ENCODE data around the gene MYO7A. TPM values are rescaled to one million over a fixed set of nuclear protein-coding genes. Genes with fewer than 3 reads are reported as not detected.

MYO7A gene
- total RNA-seq, 1 experiment from 2014 or later, result 3.5 TPM

GRCh38 chr11:77110836-77111235 lies 17.2 kb upstream of the MYO7A start:
- Histone ChIP-seq H3K36me3 (ENCODE audit: low read depth) (no peaks in the 10 kb centered on the region), H3K27me3 (ENCODE audit: insufficient read depth, low read depth) (no peaks in the 10 kb centered on the region), H3K4me2 (no peak overlapping the region), H3K4me1 (replicated peaks; ENCODE audit: insufficient read depth) (peaks cover 27% of the 10 kb centered on the region), H3K9me2 (ENCODE audit: insufficient read depth) (no peaks in the 10 kb centered on the region), H3F3A (ENCODE audit: insufficient read depth, low read depth) (no peaks in the 10 kb centered on the region), H3K79me2 (ENCODE audit: low read depth) (no peaks in the 10 kb centered on the region), H2AFZ (no peak overlapping the region), H3K4me3 (no peak overlapping the region), H3K27ac (no peak overlapping the region), H3K9me3 (ENCODE audit: insufficient read depth, low read depth) (no peaks in the 10 kb centered on the region), H4K20me1 (ENCODE audit: insufficient read depth) (no peaks in the 10 kb centered on the region)
- no TSS peak for BruUV-seq (replicated peaks)
- TF ChIP-seq, protein P1, sequence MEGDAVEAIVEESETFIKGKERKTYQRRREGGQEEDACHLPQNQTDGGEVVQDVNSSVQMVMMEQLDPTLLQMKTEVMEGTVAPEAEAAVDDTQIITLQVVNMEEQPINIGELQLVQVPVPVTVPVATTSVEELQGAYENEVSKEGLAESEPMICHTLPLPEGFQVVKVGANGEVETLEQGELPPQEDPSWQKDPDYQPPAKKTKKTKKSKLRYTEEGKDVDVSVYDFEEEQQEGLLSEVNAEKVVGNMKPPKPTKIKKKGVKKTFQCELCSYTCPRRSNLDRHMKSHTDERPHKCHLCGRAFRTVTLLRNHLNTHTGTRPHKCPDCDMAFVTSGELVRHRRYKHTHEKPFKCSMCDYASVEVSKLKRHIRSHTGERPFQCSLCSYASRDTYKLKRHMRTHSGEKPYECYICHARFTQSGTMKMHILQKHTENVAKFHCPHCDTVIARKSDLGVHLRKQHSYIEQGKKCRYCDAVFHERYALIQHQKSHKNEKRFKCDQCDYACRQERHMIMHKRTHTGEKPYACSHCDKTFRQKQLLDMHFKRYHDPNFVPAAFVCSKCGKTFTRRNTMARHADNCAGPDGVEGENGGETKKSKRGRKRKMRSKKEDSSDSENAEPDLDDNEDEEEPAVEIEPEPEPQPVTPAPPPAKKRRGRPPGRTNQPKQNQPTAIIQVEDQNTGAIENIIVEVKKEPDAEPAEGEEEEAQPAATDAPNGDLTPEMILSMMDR (conservative IDR thresholded peaks at IDR 0.05), result no peak
- no peak for TF ChIP-seq EZH2 (IDR thresholded peaks at IDR 0.05; ENCODE audit: low read depth)
- intact Hi-C loops (cut with micrococcal nuclease; ENCODE audit: unreplicated experiment), result loop anchor here (5.0 kb wide), 1 partner anchor 189 kb away; no protein-coding TSS in a partner anchor
- POLR2A ChIA-PET (ENCODE audit: unreplicated experiment), result interaction anchor here (0.6 kb wide), 1 partner anchor 729 kb away, joined by 4 read pairs; no protein-coding TSS in a partner anchor
- no peak for DNase-seq
- CTCF ChIA-PET, result interaction anchor here (0.7 to 0.8 kb wide), 2 partner anchors 20 to 810 kb away, joined by 3 read pairs; no protein-coding TSS in a partner anchor

GRCh38 chr11:77111277-77111676 lies 16.8 kb upstream of the MYO7A start:
- H3K4me2 ChIP-seq, result no peak overlapping the region
- no peaks in the 10 kb centered on the region for H3K9me2 ChIP-seq (ENCODE audit: insufficient read depth)
- H3F3A ChIP-seq (ENCODE audit: insufficient read depth, low read depth), result no peaks in the 10 kb centered on the region
- no TSS peak for BruUV-seq (replicated peaks)
- DNase-seq, result no peak
- no peak overlapping the region for H2AFZ ChIP-seq
- intact Hi-C loops (cut with micrococcal nuclease; ENCODE audit: unreplicated experiment), result loop anchor here (5.0 kb wide), 1 partner anchor 189 kb away; no protein-coding TSS in a partner anchor
- no peaks in the 10 kb centered on the region for H3K9me3 ChIP-seq (ENCODE audit: insufficient read depth, low read depth)
- no peaks in the 10 kb centered on the region for H4K20me1 ChIP-seq (ENCODE audit: insufficient read depth)
- H3K4me3 ChIP-seq, result no peak overlapping the region
- no peaks in the 10 kb centered on the region for H3K79me2 ChIP-seq (ENCODE audit: low read depth)
- H3K36me3 ChIP-seq (ENCODE audit: low read depth), result no peaks in the 10 kb centered on the region
- CTCF ChIA-PET, result interaction anchor here (0.7 to 1.1 kb wide), 3 partner anchors 20 to 809 kb away, joined by 3 to 4 read pairs (median 3); no protein-coding TSS in a partner anchor
- POLR2A ChIA-PET (ENCODE audit: unreplicated experiment), result interaction anchor here (0.6 kb wide), 1 partner anchor 730 kb away, joined by 4 read pairs; no protein-coding TSS in a partner anchor
- H3K4me1 ChIP-seq (replicated peaks; ENCODE audit: insufficient read depth), result peaks cover 22% of the 10 kb centered on the region
- TF ChIP-seq EZH2 (IDR thresholded peaks at IDR 0.05; ENCODE audit: low read depth), result no peak
- TF ChIP-seq, protein P1 (conservative IDR thresholded peaks at IDR 0.05), result no peak
- no peaks in the 10 kb centered on the region for H3K27me3 ChIP-seq (ENCODE audit: insufficient read depth, low read depth)
- no peak overlapping the region for H3K27ac ChIP-seq

- Histone ChIP-seq H3K9me2 (ENCODE audit: insufficient read depth) (no peaks in the 10 kb centered on the region), H3K79me2 (ENCODE audit: low read depth) (no peaks in the 10 kb centered on the region), H3F3A (ENCODE audit: insufficient read depth, low read depth) (no peaks in the 10 kb centered on the region), H3K27me3 (ENCODE audit: insufficient read depth, low read depth) (no peaks in the 10 kb centered on the region), H4K20me1 (ENCODE audit: insufficient read depth) (no peaks in the 10 kb centered on the region), H3K36me3 (ENCODE audit: low read depth) (no peaks in the 10 kb centered on the region), H3K27ac (no peak overlapping the region), H3K4me2 (no peak overlapping the region), H3K4me3 (no peak overlapping the region), H3K9me3 (ENCODE audit: insufficient read depth, low read depth) (no peaks in the 10 kb centered on the region), H2AFZ (no peak overlapping the region), H3K4me1 (replicated peaks; ENCODE audit: insufficient read depth) (peaks cover 17% of the 10 kb centered on the region)
- CTCF ChIA-PET, result interaction anchor here (0.7 to 1.1 kb wide), 2 partner anchors 20 to 64 kb away, joined by 4 to 5 read pairs; no protein-coding TSS in a partner anchor
- TF ChIP-seq, protein P1 (conservative IDR thresholded peaks at IDR 0.05), result no peak
- no peak for TF ChIP-seq EZH2 (IDR thresholded peaks at IDR 0.05; ENCODE audit: low read depth)
- POLR2A ChIA-PET (ENCODE audit: unreplicated experiment), result no interaction called here
- BruUV-seq (replicated peaks), result no TSS peak
- intact Hi-C loops (cut with micrococcal nuclease; ENCODE audit: unreplicated experiment), result loop anchor here (5.0 kb wide), 1 partner anchor 190 kb away; no protein-coding TSS in a partner anchor
- no peak for DNase-seq
These were observed 16.1 kb upstream of the MYO7A start for GRCh38 chr11:77111946-77112345.
